ENCODE data around the gene OLFM2. TPM values are rescaled to one million over a fixed set of nuclear protein-coding genes. Genes with fewer than 3 reads are reported as not detected.

The OLFM2 gene
- total RNA-seq, 1 donor: 16.0 TPM

- no peak overlapping the region for H3K4me3 ChIP-seq (ENCODE audit: low read depth, low read length)
- no peak for TF ChIP-seq CTCF (IDR thresholded peaks at IDR 0.05; ENCODE audit: insufficient read depth, low read length)
- no peak for DNase-seq (ENCODE audit: low read depth)
These were observed 32.7 kb upstream of the OLFM2 start for GRCh38 chr19:9968820-9969687.

GRCh38 chr19:9967326-9967725, 31.0 kb upstream of the OLFM2 start:
- H3K4me3 ChIP-seq (ENCODE audit: low read depth, low read length): no peak overlapping the region
- TF ChIP-seq CTCF (IDR thresholded peaks at IDR 0.05; ENCODE audit: insufficient read depth, low read length): no peak
- DNase-seq (ENCODE audit: low read depth): no peak

GRCh38 chr19:9966448-9966847, 30.1 kb upstream of the OLFM2 start:
- H3K4me3 ChIP-seq (ENCODE audit: low read depth, low read length): no peak overlapping the region
- DNase-seq (ENCODE audit: low read depth): no peak
- TF ChIP-seq CTCF (IDR thresholded peaks at IDR 0.05; ENCODE audit: insufficient read depth, low read length): no peak

- H3K4me3 ChIP-seq (ENCODE audit: low read depth, low read length): no peak overlapping the region
- TF ChIP-seq CTCF (IDR thresholded peaks at IDR 0.05; ENCODE audit: insufficient read depth, low read length): no peak
- no peak for DNase-seq (ENCODE audit: low read depth)
These were observed 29.7 kb upstream of the OLFM2 start for GRCh38 chr19:9966024-9966423.

GRCh38 chr19:9962623-9963290, 26.4 kb upstream of the OLFM2 start:
- no peak overlapping the region for H3K4me3 ChIP-seq (ENCODE audit: low read depth, low read length)
- DNase-seq (ENCODE audit: low read depth): no peak
- no peak for TF ChIP-seq CTCF (IDR thresholded peaks at IDR 0.05; ENCODE audit: insufficient read depth, low read length)

GRCh38 chr19:9961103-9961502, 24.8 kb upstream of the OLFM2 start:
- H3K4me3 ChIP-seq (ENCODE audit: low read depth, low read length): no peak overlapping the region
- DNase-seq (ENCODE audit: low read depth): no peak
- TF ChIP-seq CTCF (IDR thresholded peaks at IDR 0.05; ENCODE audit: insufficient read depth, low read length): no peak
